SK-MEL-5 (cell line): Measurements from ENCODE around the gene TINCR. TPM values are rescaled to one million over a fixed set of nuclear protein-coding genes. Genes with fewer than 3 reads are reported as not detected.

Experiments
- DNase-seq: peaks from one replicate; pipeline ENCODE4 v3.0.0-alpha.2; 2016; ENCODE audit warnings: low read depth, low spot score
- in situ Hi-C: cut with HindIII; loops from 2 replicates; pipeline ENCODE4 v1.10.0; 2016; ENCODE audit warnings: low sequenced_read_pairs, high pct_unique_total_duplicates, low pct_unique_long_range_greater_than_20kb
- total RNA-seq: library from RNA; depleted of rRNA; stranded (reverse); fragments of >200 nt; shearing (Covaris generic); gene quantifications from 2 replicates; pipeline ENCODE4 v1.2.3, GENCODE V29; 2014

The TINCR gene
- total RNA-seq, 1 experiment from 2014 or later = 4.9 TPM

GRCh38 chr19:5571777-5572176, 4.0 kb upstream of the TINCR start:
- in situ Hi-C loops = no loop called here
- DNase-seq = no peak

GRCh38 chr19:5567970-5568407, 236 bp upstream of the TINCR start:
- DNase-seq = peak; percentile 13
- in situ Hi-C loops = no loop called here

- in situ Hi-C loops = no loop called here
- no peak for DNase-seq
Observed at GRCh38 chr19:5564930-5565329, 2.8 kb downstream of the TINCR start.

DNA sequence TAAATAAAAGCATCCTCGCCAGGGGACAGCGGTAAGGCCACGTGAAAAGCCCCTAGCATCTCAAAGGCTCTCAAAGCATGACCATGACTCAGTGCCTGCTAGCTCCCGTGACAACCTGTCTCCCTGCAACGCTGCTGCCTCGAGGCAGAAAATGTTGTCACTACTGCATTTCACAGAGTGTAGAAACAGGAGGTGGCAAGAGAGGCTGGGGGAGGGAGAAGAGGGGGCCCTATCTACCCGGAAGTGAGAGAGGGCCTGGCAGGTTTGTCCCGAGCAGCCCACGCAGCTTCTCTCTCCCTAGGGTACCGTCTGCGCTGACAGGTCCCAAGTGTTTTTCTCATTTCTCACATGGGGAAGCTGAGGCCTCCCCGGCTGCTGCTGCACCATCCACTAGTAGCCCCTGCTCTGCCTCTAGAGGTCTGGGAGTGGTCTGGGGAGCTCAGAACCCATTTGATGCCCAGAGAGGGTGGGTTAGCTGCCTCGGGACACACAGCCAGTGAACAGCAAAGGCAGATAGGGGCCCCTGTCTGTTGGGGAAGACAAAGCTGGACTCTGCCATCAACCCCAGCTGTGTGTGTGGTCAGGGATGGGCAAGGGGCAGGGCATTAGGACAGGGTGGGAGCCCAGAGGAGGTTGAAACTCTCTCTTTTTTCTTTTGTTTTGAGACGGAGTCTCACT, 3.7 kb downstream of the TINCR start:
- in situ Hi-C loops = no loop called here
- DNase-seq = peak; percentile 90

- in situ Hi-C loops = no loop called here
- no peak for DNase-seq
Observed at GRCh38 chr19:5563008-5563431, 4.7 kb downstream of the TINCR start.

- in situ Hi-C loops = no loop called here
- DNase-seq = no peak
Observed at GRCh38 chr19:5562280-5562679, 5.5 kb downstream of the TINCR start.

DNA sequence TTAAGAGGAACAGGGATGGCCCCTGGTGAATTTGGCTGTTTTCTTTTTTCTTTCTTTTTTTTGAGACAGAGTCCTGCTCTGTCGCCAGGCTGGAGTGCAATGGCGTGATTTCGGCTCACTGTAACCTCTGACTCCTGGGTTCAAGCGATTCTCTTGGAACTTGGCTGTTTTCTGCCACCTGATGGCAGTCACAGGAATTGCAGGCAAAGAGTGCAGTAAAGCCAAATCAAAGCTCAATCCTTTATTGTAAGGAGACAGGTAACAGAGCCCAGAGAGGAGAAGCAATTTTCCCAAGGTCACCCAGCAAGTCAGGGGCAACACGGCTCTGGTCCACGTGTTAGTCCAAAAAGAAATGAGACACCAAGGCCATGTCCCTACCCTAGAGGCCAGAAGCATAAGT, 6.2 kb downstream of the TINCR start:
- DNase-seq = no peak
- in situ Hi-C loops = no loop called here

DNA sequence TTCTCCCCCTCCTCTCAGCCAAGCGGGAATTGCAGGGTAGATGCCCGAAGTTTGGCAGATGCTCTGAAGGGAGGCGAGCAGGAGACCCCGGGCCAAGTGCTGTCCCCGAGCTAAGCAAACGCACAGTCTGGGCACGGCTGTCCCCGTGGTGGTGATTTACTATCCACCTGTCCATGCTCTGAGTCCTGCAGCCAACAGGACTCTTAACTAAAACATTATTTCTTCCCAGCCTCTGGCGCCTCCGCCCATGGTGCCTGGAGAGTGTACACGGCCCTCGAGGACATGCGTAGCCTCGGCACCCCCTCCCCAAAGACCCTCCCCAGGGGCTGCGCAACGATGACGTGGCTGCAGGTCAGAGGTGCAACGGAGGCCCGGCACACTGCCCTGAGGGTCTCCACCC, 7.6 kb downstream of the TINCR start:
- in situ Hi-C loops = no loop called here
- DNase-seq = no peak

DNA sequence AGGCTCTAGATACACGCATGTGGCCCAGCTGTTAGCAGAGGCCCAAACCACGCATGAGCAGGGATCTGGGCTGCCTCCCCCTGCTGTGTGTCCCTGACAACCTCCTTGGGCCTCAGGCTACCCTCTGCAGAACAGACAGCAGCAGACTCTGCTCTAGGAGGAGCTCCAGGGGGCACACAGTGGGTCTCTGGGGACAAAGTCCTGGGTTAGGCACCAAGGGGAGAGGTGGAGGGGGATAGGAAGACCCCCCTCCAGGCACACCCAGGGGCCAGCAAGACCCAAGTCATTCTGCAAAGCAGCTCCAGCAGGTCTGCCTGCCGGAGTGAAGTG, 8.0 kb downstream of the TINCR start:
- in situ Hi-C loops = no loop called here
- no peak for DNase-seq

GRCh38 chr19:5558101-5558621, 9.6 kb downstream of the TINCR start:
- in situ Hi-C loops = no loop called here
- DNase-seq = no peak

- no peak for DNase-seq
- in situ Hi-C loops = no loop called here
Observed at GRCh38 chr19:5557691-5558090, 10.1 kb downstream of the TINCR start.

GRCh38 chr19:5554828-5555227, 12.9 kb downstream of the TINCR start:
- no peak for DNase-seq
- in situ Hi-C loops = no loop called here

DNA sequence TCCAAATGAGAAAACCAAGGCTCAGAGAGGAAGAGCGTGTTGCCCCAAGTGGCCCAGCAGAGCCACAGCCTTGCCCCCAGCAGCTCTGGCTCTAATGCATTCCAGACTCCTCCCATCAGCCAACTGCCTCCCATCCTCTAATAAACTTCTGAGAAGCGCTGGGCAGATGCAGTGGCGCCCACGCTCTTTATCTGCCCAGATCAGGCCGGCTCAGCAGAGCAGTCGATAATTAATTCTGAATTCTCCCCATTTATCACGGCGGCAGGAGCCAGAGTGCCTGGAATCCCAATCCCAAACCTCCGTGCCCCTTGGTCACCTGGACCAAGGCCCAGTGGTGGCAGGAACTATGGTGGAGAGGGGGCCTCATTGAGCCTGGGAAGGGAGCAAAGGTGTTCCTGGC, 13.9 kb downstream of the TINCR start:
- no peak for DNase-seq
- in situ Hi-C loops = no loop called here

GRCh38 chr19:5547881-5548280, 19.9 kb downstream of the TINCR start:
- DNase-seq = peak; percentile 77
- in situ Hi-C loops = no loop called here

- in situ Hi-C loops = no loop called here
- no peak for DNase-seq
Observed at GRCh38 chr19:5545984-5546383, 21.8 kb downstream of the TINCR start.

- DNase-seq = no peak
- in situ Hi-C loops = no loop called here
Observed at GRCh38 chr19:5545051-5545450, 22.7 kb downstream of the TINCR start.

GRCh38 chr19:5542665-5543064, 25.1 kb downstream of the TINCR start:
- DNase-seq = no peak
- in situ Hi-C loops = no loop called here

DNA sequence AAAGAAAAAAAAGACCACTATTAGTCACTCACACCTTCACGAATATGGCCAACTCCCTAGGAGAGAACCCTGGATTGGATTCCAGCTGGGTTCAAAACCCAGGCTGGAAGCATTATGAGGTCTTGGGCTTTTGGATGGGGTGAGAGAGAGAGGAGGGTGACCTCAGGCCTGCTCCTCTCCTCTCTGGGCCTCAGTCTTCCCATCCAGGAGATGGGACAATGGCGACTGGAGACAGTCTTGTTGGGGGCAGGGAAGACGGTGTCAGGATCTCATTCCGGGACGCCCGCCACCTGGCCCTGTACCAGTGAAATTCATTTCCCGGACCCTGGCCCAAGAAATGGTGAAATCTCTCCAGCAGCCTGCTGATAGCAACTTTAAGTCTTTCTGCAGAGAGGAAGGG, 26.3 kb downstream of the TINCR start:
- in situ Hi-C loops = no loop called here
- DNase-seq = no peak

DNA sequence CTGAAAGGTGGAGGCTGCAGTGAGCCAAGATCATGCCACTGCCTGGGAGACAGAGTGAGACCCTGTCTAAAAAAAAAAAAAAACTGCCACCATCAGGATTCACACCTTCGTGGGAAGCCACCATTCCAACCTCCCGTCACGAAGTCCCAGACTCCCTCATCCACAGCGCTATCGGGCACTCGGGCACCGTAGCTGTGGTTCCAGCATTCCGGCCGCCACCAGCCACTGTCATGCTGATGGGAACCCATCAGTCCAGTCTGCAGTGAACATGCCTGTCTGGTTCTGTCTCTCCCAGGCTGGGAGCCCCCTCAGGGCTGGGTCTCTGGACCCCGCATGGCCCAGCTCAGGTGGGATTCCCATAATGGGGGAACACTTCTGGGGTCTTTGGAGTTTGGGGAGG, 27.5 kb downstream of the TINCR start:
- in situ Hi-C loops = no loop called here
- no peak for DNase-seq

- DNase-seq = no peak
- in situ Hi-C loops = no loop called here
Observed at GRCh38 chr19:5537870-5538269, 29.9 kb downstream of the TINCR start.
